Immature natural killer cell (primary cell): Measurements from ENCODE around the gene MMP2. TPM values are rescaled to one million over a fixed set of nuclear protein-coding genes. Genes with fewer than 3 reads are reported as not detected.

Experiments used
- DNase-seq, 3 donors: peaks; one replicate each; pipeline ENCODE4 v3.0.0; 2022; ENCODE audit warnings: mixed read lengths in 1 of 3
- H3K27ac Mint-ChIP-seq, 6 donors: one replicate each; pipeline ENCODE4 v1.8.0; 2020; ENCODE audit warnings: mixed read lengths in 6 of 6, mild to moderate bottlenecking in 5 of 6, inconsistent platforms in 4 of 6, moderate library complexity in 3 of 6
- H3K27me3 Mint-ChIP-seq, 3 donors: one replicate each; pipeline ENCODE4 v1.8.0; 2020 to 2021; ENCODE audit warnings: low read depth in 3 of 3, mild to moderate bottlenecking in 3 of 3, mixed read lengths in 3 of 3, moderate library complexity in 3 of 3, inconsistent platforms in 1 of 3
- H3K36me3 Mint-ChIP-seq, 3 donors: one replicate each; pipeline ENCODE4 v1.8.0; 2020; ENCODE audit warnings: mixed read lengths in 3 of 3, inconsistent platforms in 2 of 3, mild to moderate bottlenecking in 2 of 3
- H3K4me1 Mint-ChIP-seq, 2 donors: one replicate each; pipeline ENCODE4 v1.8.0; 2020; ENCODE audit warnings: inconsistent platforms in 2 of 2, mild to moderate bottlenecking in 2 of 2, mixed read lengths in 2 of 2, moderate library complexity in 1 of 2
- H3K4me3 Mint-ChIP-seq, 5 donors: one replicate each; pipeline ENCODE4 v1.8.0; 2020; ENCODE audit warnings: mild to moderate bottlenecking in 5 of 5, mixed read lengths in 5 of 5, inconsistent platforms in 3 of 5, moderate library complexity in 3 of 5
- H3K9me3 Mint-ChIP-seq, 6 donors: one replicate each; pipeline ENCODE4 v1.8.0; 2020; ENCODE audit warnings: mild to moderate bottlenecking in 6 of 6, mixed read lengths in 6 of 6, inconsistent platforms in 4 of 6, moderate library complexity in 3 of 6
- polyA plus RNA-seq, 3 donors: library from polyadenylated mRNA; unstranded; fragments of 300-500 nt; fragmentation: Illumina TruSeq; gene quantifications; one replicate each; pipeline ENCODE4 v1.2.3, GENCODE V29; 2021

MMP2 gene
- polyA plus RNA-seq, 3 donors from 2014 or later, result not detected

DNA sequence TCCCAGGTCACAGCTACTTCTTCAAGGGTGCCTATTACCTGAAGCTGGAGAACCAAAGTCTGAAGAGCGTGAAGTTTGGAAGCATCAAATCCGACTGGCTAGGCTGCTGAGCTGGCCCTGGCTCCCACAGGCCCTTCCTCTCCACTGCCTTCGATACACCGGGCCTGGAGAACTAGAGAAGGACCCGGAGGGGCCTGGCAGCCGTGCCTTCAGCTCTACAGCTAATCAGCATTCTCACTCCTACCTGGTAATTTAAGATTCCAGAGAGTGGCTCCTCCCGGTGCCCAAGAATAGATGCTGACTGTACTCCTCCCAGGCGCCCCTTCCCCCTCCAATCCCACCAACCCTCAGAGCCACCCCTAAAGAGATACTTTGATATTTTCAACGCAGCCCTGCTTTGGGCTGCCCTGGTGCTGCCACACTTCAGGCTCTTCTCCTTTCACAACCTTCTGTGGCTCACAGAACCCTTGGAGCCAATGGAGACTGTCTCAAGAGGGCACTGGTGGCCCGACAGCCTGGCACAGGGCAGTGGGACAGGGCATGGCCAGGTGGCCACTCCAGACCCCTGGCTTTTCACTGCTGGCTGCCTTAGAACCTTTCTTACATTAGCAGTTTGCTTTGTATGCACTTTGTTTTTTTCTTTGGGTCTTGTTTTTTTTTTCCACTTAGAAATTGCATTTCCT, 26.5 kb downstream of the MMP2 start:
- H3K9me3 Mint-ChIP-seq, result peaks cover 0 to 7% (median 0%) of the 10 kb centered on the region in 6 donors
- H3K27me3 Mint-ChIP-seq, result peaks cover 10 to 29% (median 15%) of the 10 kb centered on the region in 3 donors
- H3K27ac Mint-ChIP-seq, result no peak overlapping the region
- peaks cover 10 to 11% of the 10 kb centered on the region in 2 donors for H3K4me1 Mint-ChIP-seq
- no peak for DNase-seq
- no peak overlapping the region for H3K4me3 Mint-ChIP-seq
- H3K36me3 Mint-ChIP-seq, result peaks cover 0 to 6% (median 6%) of the 10 kb centered on the region in 3 donors

- Mint-ChIP-seq H3K9me3 (peaks cover 0 to 7% (median 0%) of the 10 kb centered on the region in 6 donors), H3K27ac (no peak overlapping the region), H3K36me3 (peaks cover 0 to 6% (median 6%) of the 10 kb centered on the region in 3 donors), H3K27me3 (peaks cover 10 to 31% (median 18%) of the 10 kb centered on the region in 3 donors), H3K4me1 (peaks cover 10 to 11% of the 10 kb centered on the region in 2 donors), H3K4me3 (no peak overlapping the region)
- no peak for DNase-seq
Measured at GRCh38 chr16:55506083-55506482, 27.1 kb downstream of the MMP2 start.

DNA sequence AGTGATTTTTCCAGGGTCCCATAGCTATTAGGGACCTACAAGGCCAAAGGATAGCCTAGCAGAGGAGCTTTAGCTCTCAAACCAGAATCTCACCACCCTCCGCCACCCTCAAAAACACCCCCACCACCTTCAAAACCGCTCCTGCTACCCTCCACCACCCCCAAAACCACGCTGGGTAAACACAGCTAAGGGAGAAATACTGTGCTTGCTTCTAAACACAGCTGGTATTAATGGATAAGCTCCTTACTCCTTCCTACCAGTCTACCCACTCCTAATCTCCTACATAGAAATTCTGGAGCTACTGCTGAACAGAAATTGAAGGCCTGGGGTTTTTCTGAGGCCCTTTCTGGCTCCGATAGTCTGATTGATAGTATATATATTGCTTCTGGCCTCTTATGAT, 27.7 kb downstream of the MMP2 start:
- Mint-ChIP-seq H3K27me3 (peaks cover 10 to 29% (median 18%) of the 10 kb centered on the region in 3 donors), H3K9me3 (peaks cover 0 to 7% (median 0%) of the 10 kb centered on the region in 6 donors), H3K4me3 (no peak overlapping the region), H3K4me1 (peaks cover 10 to 11% of the 10 kb centered on the region in 2 donors), H3K27ac (no peak overlapping the region), H3K36me3 (peaks cover 0 to 6% (median 6%) of the 10 kb centered on the region in 3 donors)
- no peak for DNase-seq

DNA sequence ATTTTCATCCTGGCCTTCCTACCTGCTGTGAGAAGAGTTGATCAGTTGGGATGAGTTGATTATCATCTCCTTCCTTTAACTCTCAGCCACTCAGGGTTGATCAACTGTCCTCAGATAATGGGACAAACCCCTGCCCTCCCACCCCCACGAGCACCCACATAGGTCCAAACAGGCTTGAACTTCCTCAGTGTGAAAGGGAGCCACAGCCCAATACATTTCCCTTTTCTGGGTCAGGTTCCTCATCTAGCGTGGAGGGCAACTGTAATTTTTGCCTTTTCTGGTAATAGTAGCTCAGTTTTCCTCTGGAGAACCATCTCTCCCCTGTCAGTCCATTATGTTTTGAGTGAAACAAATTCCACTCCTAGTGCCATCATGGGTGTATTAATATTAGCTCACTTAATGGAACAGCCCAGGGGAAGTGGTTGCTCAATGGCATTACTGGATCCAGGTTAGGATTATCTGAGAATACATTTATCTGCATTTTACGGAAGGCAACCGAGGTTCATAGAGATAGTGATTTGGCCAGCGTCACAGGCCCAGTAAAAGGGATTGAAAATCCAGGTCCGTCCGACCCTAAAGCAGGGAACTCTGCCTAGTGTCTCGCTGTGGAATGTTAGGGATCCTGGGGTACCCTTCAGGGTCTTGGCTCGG, 29.4 kb downstream of the MMP2 start:
- DNase-seq, result no peak
- Mint-ChIP-seq H3K4me3 (peak overlapping the region in 4 of 5 donors; percentile 20 to 73 (median 40)), H3K4me1 (peaks cover 10 to 11% of the 10 kb centered on the region in 2 donors), H3K36me3 (peaks cover 0 to 6% (median 6%) of the 10 kb centered on the region in 3 donors), H3K9me3 (peaks cover 0 to 15% (median 7%) of the 10 kb centered on the region in 6 donors), H3K27ac (no peak overlapping the region), H3K27me3 (peaks cover 10 to 32% (median 18%) of the 10 kb centered on the region in 3 donors)

- peaks cover 10 to 11% of the 10 kb centered on the region in 2 donors for H3K4me1 Mint-ChIP-seq
- peaks cover 0 to 15% (median 7%) of the 10 kb centered on the region in 6 donors for H3K9me3 Mint-ChIP-seq
- H3K27me3 Mint-ChIP-seq, result peaks cover 10 to 34% (median 22%) of the 10 kb centered on the region in 3 donors
- H3K36me3 Mint-ChIP-seq, result peaks cover 0 to 6% (median 6%) of the 10 kb centered on the region in 3 donors
- peak within 1 kb of the TSS in 4 of 5 donors; percentile 58 to 73 (median 62) for H3K4me3 Mint-ChIP-seq
- peak in 2 of 3 donors; percentile 6 to 7 for DNase-seq
- no peak within 1 kb of the TSS for H3K27ac Mint-ChIP-seq
Measured at GRCh38 chr16:55508941-55509931, 30.2 kb downstream of the MMP2 start, which contains the start of gene LPCAT2. Gene LPCAT2 (plus strand): TSS chr16:55509072. CDS start chr16:55509182, 110 bp downstream.

DNA sequence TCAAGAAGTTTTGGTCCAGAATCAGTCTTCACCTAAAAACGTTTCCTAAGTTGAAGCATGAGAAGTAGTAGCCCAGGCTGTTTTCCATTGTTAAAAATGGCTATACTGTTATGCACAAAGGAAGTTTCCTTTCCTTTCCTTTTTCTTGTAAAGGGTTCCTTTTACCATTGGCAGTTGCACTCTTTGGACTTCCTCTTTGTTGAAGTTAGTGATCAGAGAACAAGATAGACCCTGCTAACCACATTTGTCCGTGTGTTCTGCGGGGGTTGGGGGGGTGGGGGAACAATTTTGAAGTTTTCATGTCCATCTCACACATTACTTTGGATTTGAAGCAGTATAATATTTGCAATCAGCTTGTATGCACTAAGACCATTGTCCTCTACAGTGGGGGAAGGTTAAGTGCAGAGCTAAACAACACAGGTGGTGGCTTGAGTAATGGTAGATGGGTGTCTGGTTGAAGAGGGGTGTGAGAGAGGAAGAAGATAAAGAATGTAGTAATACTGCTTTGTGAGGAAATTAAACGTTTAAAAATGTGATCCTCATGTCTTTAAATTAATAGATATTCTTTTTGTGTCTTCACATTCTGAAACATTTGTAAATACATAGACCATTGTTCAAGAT, 31.3 kb downstream of the MMP2 start:
- H3K36me3 Mint-ChIP-seq, result peaks cover 0 to 6% (median 6%) of the 10 kb centered on the region in 3 donors
- peaks cover 0 to 15% (median 7%) of the 10 kb centered on the region in 6 donors for H3K9me3 Mint-ChIP-seq
- H3K4me1 Mint-ChIP-seq, result peaks cover 10 to 11% of the 10 kb centered on the region in 2 donors
- peaks cover 10 to 34% (median 22%) of the 10 kb centered on the region in 3 donors for H3K27me3 Mint-ChIP-seq
- peak overlapping the region in 2 of 5 donors; percentile 58 to 71 for H3K4me3 Mint-ChIP-seq
- no peak for DNase-seq
- no peak overlapping the region for H3K27ac Mint-ChIP-seq

GRCh38 chr16:55512941-55513340, 33.9 kb downstream of the MMP2 start:
- H3K9me3 Mint-ChIP-seq, result peaks cover 0 to 15% (median 6%) of the 10 kb centered on the region in 6 donors
- peaks cover 6 to 21% (median 17%) of the 10 kb centered on the region in 3 donors for H3K27me3 Mint-ChIP-seq
- no peak overlapping the region for H3K27ac Mint-ChIP-seq
- H3K4me3 Mint-ChIP-seq, result no peak overlapping the region
- no peak for DNase-seq
- H3K4me1 Mint-ChIP-seq, result peaks cover 10 to 11% of the 10 kb centered on the region in 2 donors
- peaks cover 0 to 6% (median 6%) of the 10 kb centered on the region in 3 donors for H3K36me3 Mint-ChIP-seq

GRCh38 chr16:55513616-55514015, 34.6 kb downstream of the MMP2 start:
- Mint-ChIP-seq H3K4me3 (no peak overlapping the region), H3K36me3 (peaks cover 0 to 6% (median 6%) of the 10 kb centered on the region in 3 donors), H3K27me3 (peaks cover 6 to 19% (median 13%) of the 10 kb centered on the region in 3 donors), H3K27ac (no peak overlapping the region), H3K9me3 (peaks cover 0 to 15% (median 6%) of the 10 kb centered on the region in 6 donors), H3K4me1 (peaks cover 8 to 9% of the 10 kb centered on the region in 2 donors)
- DNase-seq, result no peak

GRCh38 chr16:55515111-55515510, 36.1 kb downstream of the MMP2 start:
- Mint-ChIP-seq H3K4me1 (no peaks in the 10 kb centered on the region), H3K36me3 (no peaks in the 10 kb centered on the region), H3K27me3 (peaks cover 0 to 16% (median 10%) of the 10 kb centered on the region in 3 donors), H3K27ac (no peak overlapping the region), H3K4me3 (no peak overlapping the region), H3K9me3 (peaks cover 0 to 15% (median 6%) of the 10 kb centered on the region in 6 donors)
- no peak for DNase-seq

- H3K4me3 Mint-ChIP-seq, result no peak overlapping the region
- H3K4me1 Mint-ChIP-seq, result no peaks in the 10 kb centered on the region
- H3K9me3 Mint-ChIP-seq, result peaks cover 0 to 11% (median 3%) of the 10 kb centered on the region in 6 donors
- H3K27ac Mint-ChIP-seq, result no peak overlapping the region
- DNase-seq, result no peak
- peaks cover 0 to 8% (median 6%) of the 10 kb centered on the region in 3 donors for H3K27me3 Mint-ChIP-seq
- no peaks in the 10 kb centered on the region for H3K36me3 Mint-ChIP-seq
Measured at GRCh38 chr16:55521792-55522191, 42.8 kb downstream of the MMP2 start.

DNA sequence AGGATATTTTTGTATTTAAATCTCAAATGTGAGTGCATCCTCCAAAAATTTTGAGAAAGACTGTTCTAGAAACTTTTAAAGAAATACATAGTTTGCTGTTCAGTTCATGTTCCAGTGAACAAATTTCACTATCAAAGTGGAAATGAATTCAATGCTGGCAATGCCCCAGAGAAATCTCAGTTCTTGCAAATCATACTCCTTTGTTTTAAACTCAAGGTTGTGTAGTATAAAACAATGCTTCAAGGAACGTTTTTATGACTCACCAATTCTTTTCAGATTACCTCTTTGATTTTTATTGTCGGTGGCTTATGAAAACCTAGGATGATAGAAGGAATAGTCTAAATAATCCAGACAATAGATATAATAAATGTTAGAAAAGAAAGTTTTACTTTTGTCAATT, 47.4 kb downstream of the MMP2 start:
- H3K27ac Mint-ChIP-seq, result no peak overlapping the region
- H3K36me3 Mint-ChIP-seq, result no peaks in the 10 kb centered on the region
- no peaks in the 10 kb centered on the region for H3K4me1 Mint-ChIP-seq
- peaks cover 0 to 3% (median 2%) of the 10 kb centered on the region in 3 donors for H3K27me3 Mint-ChIP-seq
- H3K4me3 Mint-ChIP-seq, result no peak overlapping the region
- H3K9me3 Mint-ChIP-seq, result peaks cover 0 to 10% (median 2%) of the 10 kb centered on the region in 6 donors
- no peak for DNase-seq

DNA sequence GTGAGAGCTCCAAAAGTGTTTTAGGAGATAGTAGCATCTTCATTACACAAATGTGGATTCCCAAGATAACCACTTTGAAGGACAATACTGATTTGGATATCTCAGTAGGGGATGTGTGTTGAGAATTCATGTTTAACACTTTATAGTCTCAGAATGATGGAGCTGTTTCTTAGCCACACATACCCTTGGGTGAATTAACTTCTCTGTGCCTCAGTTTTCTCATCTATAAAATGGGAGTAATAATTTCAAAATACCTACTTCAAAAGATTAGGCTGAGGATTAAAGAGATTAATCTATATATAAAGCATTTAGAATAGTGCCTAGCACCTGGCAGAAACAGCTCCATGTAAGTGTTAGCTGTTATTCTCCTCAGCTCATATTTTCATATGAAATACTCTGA, 48.9 kb downstream of the MMP2 start:
- Mint-ChIP-seq H3K27me3 (peaks cover 0 to 5% (median 2%) of the 10 kb centered on the region in 3 donors), H3K27ac (no peak overlapping the region), H3K9me3 (no peaks in the 10 kb centered on the region), H3K4me3 (no peak overlapping the region), H3K4me1 (no peaks in the 10 kb centered on the region), H3K36me3 (no peaks in the 10 kb centered on the region)
- no peak for DNase-seq

DNA sequence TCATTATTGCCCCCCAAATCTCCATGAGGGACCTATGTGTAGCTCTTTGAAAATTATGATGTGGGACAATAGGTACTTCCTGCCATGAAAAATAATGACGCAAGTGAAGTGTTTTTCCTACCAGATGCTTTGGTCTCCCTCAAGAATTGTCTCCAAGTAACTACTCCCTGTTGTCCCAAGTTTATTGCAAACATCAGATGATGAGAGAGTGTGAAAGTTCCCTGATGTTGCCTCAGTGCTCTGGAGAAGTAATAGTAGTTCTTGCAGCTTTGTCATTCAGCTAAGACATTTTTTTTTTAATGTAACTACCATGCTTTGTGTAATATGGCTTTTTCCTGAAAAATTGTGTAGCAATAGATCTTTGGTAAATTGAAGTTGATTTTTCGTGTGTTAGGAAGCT, 50.0 kb downstream of the MMP2 start:
- no peaks in the 10 kb centered on the region for H3K36me3 Mint-ChIP-seq
- no peaks in the 10 kb centered on the region for H3K9me3 Mint-ChIP-seq
- no peaks in the 10 kb centered on the region for H3K4me1 Mint-ChIP-seq
- H3K4me3 Mint-ChIP-seq, result no peak overlapping the region
- DNase-seq, result no peak
- H3K27ac Mint-ChIP-seq, result no peak overlapping the region
- H3K27me3 Mint-ChIP-seq, result peaks cover 0 to 5% (median 2%) of the 10 kb centered on the region in 3 donors
